SK-N-SH treated with all-trans-retinoic acid at 6 μM for 48 hours (cell line): Measurements from ENCODE around the gene RAD51AP1.

Experiments
- ATAC-seq: fragments of 200-7000 bp; cut with Tn5 transposase; 3 replicates; pipeline ENCODE4 v1.9.1; 2020; ENCODE audit warnings: mild to moderate bottlenecking, moderate library complexity
- ARNTL ChIP-seq: fragments of 450-650 bp; formaldehyde crosslinking; IDR thresholded peaks from 2 replicates; pipeline ENCODE4 v1.5.0; 2020; ENCODE audit warnings: low read depth, mild to moderate bottlenecking, moderate library complexity, borderline replicate concordance
- BACH2 ChIP-seq: fragments of 250-450 bp; sonication (Bioruptor Pico); IDR thresholded peaks from 2 replicates; pipeline ENCODE4 v1.9.0; 2021; ENCODE audit warnings: mild to moderate bottlenecking, borderline replicate concordance
- ESRRG ChIP-seq: fragments of 250-450 bp; sonication (Bioruptor Pico); IDR thresholded peaks from 2 replicates; pipeline ENCODE4 v1.6.1; 2021; ENCODE audit warnings: mild to moderate bottlenecking
- GLIS3 ChIP-seq: fragments of 250-450 bp; sonication (Bioruptor Pico); IDR thresholded peaks from 2 replicates; pipeline ENCODE4 v1.5.0; 2020; ENCODE audit warnings: mild to moderate bottlenecking, moderate library complexity
- ISL1 ChIP-seq: fragments of 250-450 bp; sonication (Bioruptor Pico); IDR thresholded peaks from 2 replicates; pipeline ENCODE4 v2.1.2; 2022; ENCODE audit warnings: mild to moderate bottlenecking, moderate library complexity
- OSR1 ChIP-seq: fragments of 250-450 bp; sonication (Bioruptor Pico); IDR thresholded peaks from 2 replicates; pipeline ENCODE4 v1.8.0; 2022; ENCODE audit warnings: moderate library complexity, mild to moderate bottlenecking, inconsistent platforms
- PPARA ChIP-seq: fragments of 250-450 bp; sonication (Bioruptor Pico); IDR thresholded peaks from 2 replicates; pipeline ENCODE4 v1.5.0; 2020; ENCODE audit warnings: mild to moderate bottlenecking, borderline replicate concordance
- SNAI2 ChIP-seq: fragments of 250-450 bp; sonication (Bioruptor Pico); IDR thresholded peaks from 2 replicates; pipeline ENCODE4 v1.5.0; 2020; ENCODE audit warnings: mild to moderate bottlenecking, moderate library complexity
- TCF4 ChIP-seq: fragments of 250-450 bp; sonication (Bioruptor Pico); IDR thresholded peaks from 2 replicates; pipeline ENCODE4 v1.8.0; 2021; ENCODE audit warnings: mild to moderate bottlenecking, moderate library complexity, borderline replicate concordance
- TOX ChIP-seq: fragments of 250-450 bp; sonication (Bioruptor Pico); IDR thresholded peaks from 2 replicates; pipeline ENCODE4 v1.8.0; 2021; ENCODE audit warnings: mild to moderate bottlenecking, moderate library complexity, borderline replicate concordance
- ZC3H10 ChIP-seq: fragments of 250-450 bp; sonication (Bioruptor Pico); IDR thresholded peaks from 2 replicates; pipeline ENCODE4 v1.5.1; 2021; ENCODE audit warnings: mild to moderate bottlenecking, moderate library complexity
- ZFP3 ChIP-seq: fragments of 250-450 bp; sonication (Bioruptor Pico); IDR thresholded peaks from 2 replicates; pipeline ENCODE4 v1.5.0; 2020; ENCODE audit warnings: mild to moderate bottlenecking, moderate library complexity
- ZFP30 ChIP-seq: fragments of 450-650 bp; formaldehyde crosslinking; IDR thresholded peaks from 2 replicates; pipeline ENCODE4 v1.5.0; 2022; ENCODE audit warnings: mild to moderate bottlenecking, moderate library complexity
- ZNF565 ChIP-seq: fragments of 450-650 bp; formaldehyde crosslinking; conservative IDR thresholded peaks from 2 replicates; pipeline ENCODE4 v1.5.0; 2020; ENCODE audit warnings: low read depth, mild to moderate bottlenecking, moderate library complexity
- ZNF70 ChIP-seq: fragments of 450-650 bp; formaldehyde crosslinking; IDR thresholded peaks from 2 replicates; pipeline ENCODE4 v1.5.0; 2020; ENCODE audit warnings: mild to moderate bottlenecking, moderate library complexity
- ZNF8 ChIP-seq: fragments of 450-650 bp; formaldehyde crosslinking; IDR thresholded peaks from 2 replicates; pipeline ENCODE4 v1.5.0; 2020; ENCODE audit warnings: mild to moderate bottlenecking, moderate library complexity
- TF ChIP-seq, protein P1 (sequence below): fragments of 250-450 bp; sonication (Bioruptor Pico); IDR thresholded peaks from 2 replicates; pipeline ENCODE4 v1.8.0; 2020; ENCODE audit warnings: mild to moderate bottlenecking, moderate library complexity, borderline replicate concordance
- TF ChIP-seq, protein P2 (sequence below): fragments of 250-450 bp; sonication (Bioruptor Pico); IDR thresholded peaks from 2 replicates; pipeline ENCODE4 v1.5.0; 2020; ENCODE audit warnings: mild to moderate bottlenecking, moderate library complexity
- TF ChIP-seq, protein P3 (sequence below): fragments of 250-450 bp; sonication (Bioruptor Pico); IDR thresholded peaks from 2 replicates; pipeline ENCODE4 v1.8.0; 2021; ENCODE audit warnings: low read depth, mild to moderate bottlenecking, moderate library complexity, borderline replicate concordance
- TF ChIP-seq, protein P4 (sequence below): fragments of 250-450 bp; sonication (Bioruptor Pico); IDR thresholded peaks from 2 replicates; pipeline ENCODE4 v1.5.1; 2020; ENCODE audit warnings: low read depth, mild to moderate bottlenecking, moderate library complexity

Gene RAD51AP1

DNA sequence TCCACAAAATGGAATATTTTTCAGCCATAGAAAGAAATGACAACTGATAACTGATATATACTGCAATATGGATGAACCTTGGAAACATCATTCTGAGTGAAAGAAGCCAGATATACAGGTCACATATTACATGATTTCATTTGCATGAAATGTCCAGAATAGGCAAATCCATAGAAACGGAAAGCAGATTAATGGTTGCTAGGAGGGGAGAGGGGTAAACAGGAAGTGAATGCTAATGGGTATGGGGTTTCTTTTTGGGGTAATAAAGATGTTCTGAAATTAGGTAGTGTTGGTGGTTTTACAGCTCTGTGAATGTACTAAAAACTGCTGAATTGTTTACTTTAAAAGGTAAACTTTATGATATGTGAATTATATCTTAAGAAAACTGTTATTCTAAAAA lies 6.5 kb downstream of the RAD51AP1 start:
- ATAC-seq, result no peak
- TF ChIP-seq, protein P1, sequence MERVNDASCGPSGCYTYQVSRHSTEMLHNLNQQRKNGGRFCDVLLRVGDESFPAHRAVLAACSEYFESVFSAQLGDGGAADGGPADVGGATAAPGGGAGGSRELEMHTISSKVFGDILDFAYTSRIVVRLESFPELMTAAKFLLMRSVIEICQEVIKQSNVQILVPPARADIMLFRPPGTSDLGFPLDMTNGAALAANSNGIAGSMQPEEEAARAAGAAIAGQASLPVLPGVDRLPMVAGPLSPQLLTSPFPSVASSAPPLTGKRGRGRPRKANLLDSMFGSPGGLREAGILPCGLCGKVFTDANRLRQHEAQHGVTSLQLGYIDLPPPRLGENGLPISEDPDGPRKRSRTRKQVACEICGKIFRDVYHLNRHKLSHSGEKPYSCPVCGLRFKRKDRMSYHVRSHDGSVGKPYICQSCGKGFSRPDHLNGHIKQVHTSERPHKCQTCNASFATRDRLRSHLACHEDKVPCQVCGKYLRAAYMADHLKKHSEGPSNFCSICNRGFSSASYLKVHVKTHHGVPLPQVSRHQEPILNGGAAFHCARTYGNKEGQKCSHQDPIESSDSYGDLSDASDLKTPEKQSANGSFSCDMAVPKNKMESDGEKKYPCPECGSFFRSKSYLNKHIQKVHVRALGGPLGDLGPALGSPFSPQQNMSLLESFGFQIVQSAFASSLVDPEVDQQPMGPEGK (CRISPR knock-in tag), result no peak
- TF ChIP-seq ZNF70, result no peak
- TF ChIP-seq ZFP3 (CRISPR knock-in tag), result no peak
- no peak for TF ChIP-seq SNAI2 (CRISPR knock-in tag)
- no peak for TF ChIP-seq ZFP30 (CRISPR knock-in tag)
- TF ChIP-seq, protein P2, sequence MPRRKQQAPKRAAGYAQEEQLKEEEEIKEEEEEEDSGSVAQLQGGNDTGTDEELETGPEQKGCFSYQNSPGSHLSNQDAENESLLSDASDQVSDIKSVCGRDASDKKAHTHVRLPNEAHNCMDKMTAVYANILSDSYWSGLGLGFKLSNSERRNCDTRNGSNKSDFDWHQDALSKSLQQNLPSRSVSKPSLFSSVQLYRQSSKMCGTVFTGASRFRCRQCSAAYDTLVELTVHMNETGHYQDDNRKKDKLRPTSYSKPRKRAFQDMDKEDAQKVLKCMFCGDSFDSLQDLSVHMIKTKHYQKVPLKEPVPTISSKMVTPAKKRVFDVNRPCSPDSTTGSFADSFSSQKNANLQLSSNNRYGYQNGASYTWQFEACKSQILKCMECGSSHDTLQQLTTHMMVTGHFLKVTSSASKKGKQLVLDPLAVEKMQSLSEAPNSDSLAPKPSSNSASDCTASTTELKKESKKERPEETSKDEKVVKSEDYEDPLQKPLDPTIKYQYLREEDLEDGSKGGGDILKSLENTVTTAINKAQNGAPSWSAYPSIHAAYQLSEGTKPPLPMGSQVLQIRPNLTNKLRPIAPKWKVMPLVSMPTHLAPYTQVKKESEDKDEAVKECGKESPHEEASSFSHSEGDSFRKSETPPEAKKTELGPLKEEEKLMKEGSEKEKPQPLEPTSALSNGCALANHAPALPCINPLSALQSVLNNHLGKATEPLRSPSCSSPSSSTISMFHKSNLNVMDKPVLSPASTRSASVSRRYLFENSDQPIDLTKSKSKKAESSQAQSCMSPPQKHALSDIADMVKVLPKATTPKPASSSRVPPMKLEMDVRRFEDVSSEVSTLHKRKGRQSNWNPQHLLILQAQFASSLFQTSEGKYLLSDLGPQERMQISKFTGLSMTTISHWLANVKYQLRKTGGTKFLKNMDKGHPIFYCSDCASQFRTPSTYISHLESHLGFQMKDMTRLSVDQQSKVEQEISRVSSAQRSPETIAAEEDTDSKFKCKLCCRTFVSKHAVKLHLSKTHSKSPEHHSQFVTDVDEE (CRISPR knock-in tag), result no peak
- no peak for TF ChIP-seq BACH2
- TF ChIP-seq GLIS3 (CRISPR knock-in tag), result no peak
- TF ChIP-seq ARNTL (CRISPR knock-in tag), result no peak
- no peak for TF ChIP-seq TCF4 (CRISPR knock-in tag)
- TF ChIP-seq, protein P3, sequence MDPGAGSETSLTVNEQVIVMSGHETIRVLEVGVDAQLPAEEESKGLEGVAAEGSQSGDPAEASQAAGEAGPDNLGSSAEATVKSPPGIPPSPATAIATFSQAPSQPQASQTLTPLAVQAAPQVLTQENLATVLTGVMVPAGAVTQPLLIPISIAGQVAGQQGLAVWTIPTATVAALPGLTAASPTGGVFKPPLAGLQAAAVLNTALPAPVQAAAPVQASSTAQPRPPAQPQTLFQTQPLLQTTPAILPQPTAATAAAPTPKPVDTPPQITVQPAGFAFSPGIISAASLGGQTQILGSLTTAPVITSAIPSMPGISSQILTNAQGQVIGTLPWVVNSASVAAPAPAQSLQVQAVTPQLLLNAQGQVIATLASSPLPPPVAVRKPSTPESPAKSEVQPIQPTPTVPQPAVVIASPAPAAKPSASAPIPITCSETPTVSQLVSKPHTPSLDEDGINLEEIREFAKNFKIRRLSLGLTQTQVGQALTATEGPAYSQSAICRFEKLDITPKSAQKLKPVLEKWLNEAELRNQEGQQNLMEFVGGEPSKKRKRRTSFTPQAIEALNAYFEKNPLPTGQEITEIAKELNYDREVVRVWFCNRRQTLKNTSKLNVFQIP (CRISPR knock-in tag), result no peak
- TF ChIP-seq ESRRG, result no peak
- TF ChIP-seq ZNF8, result no peak
- TF ChIP-seq ISL1 (CRISPR knock-in tag), result no peak
- TF ChIP-seq, protein P4, sequence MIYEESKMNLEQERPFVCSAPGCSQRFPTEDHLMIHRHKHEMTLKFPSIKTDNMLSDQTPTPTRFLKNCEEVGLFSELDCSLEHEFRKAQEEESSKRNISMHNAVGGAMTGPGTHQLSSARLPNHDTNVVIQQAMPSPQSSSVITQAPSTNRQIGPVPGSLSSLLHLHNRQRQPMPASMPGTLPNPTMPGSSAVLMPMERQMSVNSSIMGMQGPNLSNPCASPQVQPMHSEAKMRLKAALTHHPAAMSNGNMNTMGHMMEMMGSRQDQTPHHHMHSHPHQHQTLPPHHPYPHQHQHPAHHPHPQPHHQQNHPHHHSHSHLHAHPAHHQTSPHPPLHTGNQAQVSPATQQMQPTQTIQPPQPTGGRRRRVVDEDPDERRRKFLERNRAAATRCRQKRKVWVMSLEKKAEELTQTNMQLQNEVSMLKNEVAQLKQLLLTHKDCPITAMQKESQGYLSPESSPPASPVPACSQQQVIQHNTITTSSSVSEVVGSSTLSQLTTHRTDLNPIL, result no peak
- no peak for TF ChIP-seq ZNF565
- TF ChIP-seq OSR1 (CRISPR knock-in tag), result no peak
- TF ChIP-seq TOX, result no peak

DNA sequence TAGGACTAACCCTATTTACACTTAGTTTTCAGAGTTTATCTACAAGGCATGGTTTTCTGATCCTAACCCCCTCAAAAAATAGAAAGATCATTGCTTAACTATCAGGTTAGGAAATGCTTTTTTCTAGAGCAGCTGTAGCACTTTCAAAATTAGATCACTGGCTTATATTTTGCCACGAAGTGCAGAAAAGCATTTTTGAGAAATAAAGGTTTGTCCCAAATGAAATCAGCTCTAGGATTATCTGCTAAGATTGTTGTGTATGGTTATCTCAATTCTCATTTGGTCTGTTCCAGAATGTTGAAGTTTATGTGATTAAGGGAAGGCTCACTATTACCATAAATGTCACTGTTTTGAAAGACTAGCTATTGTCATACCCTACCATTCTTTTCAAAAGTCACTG lies 13.5 kb downstream of the RAD51AP1 start:
- ATAC-seq, result no peak

More for the DNA sequence above, 13.5 kb downstream of the RAD51AP1 start:
- TF ChIP-seq ESRRG (no peak), TCF4 (CRISPR knock-in tag) (no peak), ZNF565 (no peak), GLIS3 (CRISPR knock-in tag) (no peak), ZFP30 (CRISPR knock-in tag) (no peak), ARNTL (CRISPR knock-in tag) (no peak), ZC3H10 (no peak), TOX (no peak), ZNF70 (no peak), PPARA (no peak), ISL1 (CRISPR knock-in tag) (no peak), BACH2 (no peak)
- TF ChIP-seq, protein P4, result no peak
- TF ChIP-seq, protein P1 (CRISPR knock-in tag), result no peak
- TF ChIP-seq, protein P3 (CRISPR knock-in tag), result no peak
- TF ChIP-seq, all 23 proteins: peak for 0
